Activated CD4-positive, alpha-beta T cell treated with anti-CD3 and anti-CD28 coated beads, Interleukin-2, amount 50 U/mL, for 48 hours (primary cell): Measurements from ENCODE around the gene C1orf198.

ENCODE experiments used
- DNase-seq, 2 experiments: peaks; one replicate each; pipeline ENCODE4 v3.0.0-alpha.2; 2020

The C1orf198 gene

DNA sequence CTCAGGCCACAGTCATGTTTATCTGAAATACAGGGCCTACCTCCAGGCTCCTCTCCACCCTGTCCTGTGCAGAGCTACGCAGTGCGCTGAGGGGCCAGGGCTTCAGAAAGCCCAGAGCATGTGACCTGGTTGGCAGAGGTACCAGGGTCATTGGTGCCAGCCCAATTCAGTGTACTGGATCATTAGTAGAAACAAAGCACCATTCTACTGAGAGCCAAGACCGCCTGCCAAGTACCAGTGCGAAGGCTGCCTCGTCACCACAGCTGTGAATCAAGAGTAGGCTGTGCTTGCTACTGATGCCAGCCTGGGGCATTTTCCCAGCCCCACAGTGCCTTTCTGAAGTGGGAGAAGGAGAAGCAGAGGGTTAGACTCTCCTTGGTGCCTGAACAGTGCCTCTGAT is 61.3 kb downstream of the C1orf198 start:
- DNase-seq, result no peak

DNA sequence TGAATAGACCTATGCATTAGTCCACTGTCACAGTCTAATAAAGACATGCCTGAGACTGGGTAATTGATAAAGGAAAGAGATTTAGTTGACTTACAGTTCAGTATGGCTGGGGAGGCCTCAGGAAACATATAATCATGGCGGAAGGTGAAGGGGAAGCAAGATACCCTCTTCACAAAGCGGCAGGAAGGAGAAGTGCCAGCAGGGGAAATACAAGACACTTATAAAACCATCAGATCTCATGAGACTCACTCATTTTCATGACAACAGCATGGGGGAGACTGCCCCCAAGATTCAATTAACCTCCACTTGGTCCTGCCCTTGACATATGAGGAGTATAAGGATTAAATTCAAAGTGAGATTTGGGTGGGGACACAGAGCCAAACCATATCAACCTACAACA is 61.8 kb downstream of the C1orf198 start:
- no peak for DNase-seq

DNA sequence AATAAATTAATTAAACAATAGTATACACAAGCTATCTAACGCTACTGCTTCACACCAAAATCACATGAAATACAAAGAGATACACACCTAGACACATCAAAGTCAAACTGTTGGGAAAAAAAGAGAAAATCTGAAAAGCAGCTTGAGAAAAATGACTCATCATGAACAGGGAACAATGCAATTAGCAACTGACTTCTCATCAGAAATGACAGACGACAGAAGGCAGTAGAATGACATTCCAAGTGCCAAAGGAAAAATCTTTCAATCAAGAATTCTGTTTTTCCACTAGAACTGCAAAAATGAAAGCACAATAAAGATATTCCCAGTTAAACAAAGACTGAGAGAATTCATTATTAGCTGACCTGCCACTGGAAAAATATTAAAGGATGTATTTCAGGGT is 63.9 kb downstream of the C1orf198 start:
- no peak for DNase-seq

DNA sequence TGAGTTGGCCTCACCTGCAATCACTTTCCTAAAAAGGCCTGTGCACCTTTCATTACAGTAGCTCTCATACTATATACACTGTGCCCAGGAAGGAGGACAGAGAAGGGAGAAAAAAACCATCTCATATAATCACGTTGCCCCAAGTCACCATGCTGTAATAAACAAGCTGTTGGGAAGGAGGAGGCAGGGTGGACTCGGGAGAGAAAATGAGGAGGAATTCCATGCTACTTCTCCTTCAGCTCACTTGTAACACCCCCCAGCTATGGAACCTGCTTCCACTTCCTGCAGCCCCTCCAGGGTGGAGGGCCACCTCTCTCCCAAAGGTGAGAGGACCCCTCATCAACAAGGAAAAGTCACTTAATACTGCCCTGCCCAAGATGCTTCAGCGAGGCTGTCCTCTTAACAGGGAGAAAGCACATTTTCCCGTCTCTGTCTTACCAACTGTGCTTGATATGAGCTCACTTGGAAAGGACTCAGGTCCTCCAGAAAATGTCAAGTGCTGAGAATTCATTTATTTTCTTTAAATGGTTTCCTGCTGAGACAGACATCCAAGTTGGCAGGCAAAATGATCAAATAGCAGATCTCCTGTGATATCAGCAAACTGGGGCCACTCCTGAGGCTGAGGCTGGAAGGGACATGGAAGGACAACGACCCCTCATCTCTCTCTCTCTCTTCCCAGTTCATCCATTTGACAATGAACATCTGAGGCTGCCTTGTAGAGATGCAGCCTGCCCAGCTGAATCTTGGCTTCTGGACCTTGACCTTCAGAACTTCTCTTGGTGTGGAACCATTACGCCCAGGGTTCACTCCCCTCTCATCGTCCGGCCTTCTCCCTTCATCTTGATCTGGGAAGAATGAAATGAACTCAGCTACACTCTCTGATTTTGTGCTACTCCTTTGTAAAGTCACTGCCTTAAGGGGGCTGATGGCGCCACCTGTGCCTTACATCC is 67.2 kb downstream of the C1orf198 start:
- DNase-seq, result no peak

DNA sequence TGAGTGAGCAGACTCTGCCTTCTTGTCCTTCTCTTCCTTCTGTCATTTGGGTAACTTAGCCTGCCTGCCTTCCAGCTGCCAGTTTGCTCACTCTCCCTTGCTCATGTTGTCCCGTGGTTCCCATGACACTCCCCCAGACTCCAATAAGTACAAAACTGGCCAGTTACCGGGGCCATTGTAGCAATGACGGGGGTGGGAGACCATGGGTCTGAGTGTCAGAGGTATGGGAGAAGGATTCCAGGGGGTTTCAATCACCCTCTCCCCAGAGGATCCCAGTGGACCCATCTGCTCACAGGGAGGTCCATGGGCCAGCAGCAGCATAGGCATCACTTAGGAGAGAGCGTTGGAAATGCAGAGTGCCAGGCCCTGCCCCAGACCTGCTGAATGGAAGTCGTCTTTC is 69.8 kb downstream of the C1orf198 start:
- DNase-seq, result no peak

DNA sequence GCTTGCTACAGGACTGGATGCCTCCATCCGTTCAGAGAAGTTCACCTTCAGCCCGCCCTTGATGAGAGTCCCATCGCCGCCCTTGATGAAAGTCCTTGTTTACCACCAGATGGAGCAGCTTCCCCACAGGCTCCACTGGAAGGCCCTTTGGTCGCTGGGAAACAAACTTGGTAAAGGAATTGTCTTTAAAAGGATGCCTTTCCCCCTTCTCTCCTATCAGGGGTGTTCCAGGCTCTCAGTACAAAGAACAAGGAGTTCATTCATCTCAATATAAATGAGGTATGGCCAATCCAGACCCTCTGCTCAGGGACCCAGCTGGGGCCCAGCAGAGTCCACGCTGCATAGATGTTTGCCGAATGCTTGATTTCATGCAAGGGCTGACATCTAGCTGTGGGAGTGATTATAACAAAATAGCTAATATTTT is 70.4 kb downstream of the C1orf198 start:
- DNase-seq, result peak; percentile 1 to 5

DNA sequence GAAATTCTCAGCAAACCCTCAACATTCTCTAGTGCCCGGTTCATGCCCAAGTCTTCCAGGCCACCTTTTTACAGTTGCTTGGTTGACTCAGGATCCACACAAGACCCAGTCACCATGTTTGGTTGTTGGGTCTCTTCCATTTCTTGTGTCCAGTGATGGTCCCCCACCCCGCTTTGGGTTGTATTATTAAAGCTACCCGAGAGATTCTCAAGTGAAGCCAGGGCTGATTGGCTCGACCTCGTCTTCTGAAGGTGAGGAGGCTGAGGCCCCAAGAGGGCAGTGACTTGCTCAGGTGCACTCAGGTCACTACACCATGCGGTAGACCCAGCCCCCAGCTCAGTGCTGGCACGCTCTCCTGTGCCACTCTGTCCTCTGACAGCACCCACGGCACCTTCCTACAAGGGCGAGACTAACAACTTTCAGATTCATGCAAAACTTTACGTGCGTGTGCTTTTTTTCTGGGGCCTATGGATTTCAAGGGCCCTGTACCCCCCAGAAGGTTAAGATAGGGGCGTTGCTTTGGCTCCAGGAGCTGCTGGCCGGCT is 70.9 kb downstream of the C1orf198 start:
- DNase-seq, result no peak

DNA sequence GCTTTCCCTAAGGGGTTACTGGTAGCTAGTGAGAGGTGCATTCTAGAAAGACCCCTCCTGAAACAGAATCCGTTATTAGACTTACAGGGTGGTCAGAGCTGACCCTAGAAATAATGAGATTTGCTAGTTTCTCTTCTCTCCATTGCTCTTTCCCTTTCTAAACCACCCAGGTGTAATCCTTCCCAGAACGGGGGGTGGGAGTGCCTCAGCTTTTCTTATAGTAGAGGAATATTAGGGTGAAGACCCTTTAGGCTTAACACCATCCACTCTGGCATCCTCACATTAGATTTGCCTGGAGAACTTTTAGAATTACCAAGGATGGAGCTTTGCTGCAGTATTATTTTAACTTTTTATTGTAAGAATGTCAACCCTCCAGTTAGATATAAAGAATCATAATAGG is 71.7 kb downstream of the C1orf198 start:
- no peak for DNase-seq

DNA sequence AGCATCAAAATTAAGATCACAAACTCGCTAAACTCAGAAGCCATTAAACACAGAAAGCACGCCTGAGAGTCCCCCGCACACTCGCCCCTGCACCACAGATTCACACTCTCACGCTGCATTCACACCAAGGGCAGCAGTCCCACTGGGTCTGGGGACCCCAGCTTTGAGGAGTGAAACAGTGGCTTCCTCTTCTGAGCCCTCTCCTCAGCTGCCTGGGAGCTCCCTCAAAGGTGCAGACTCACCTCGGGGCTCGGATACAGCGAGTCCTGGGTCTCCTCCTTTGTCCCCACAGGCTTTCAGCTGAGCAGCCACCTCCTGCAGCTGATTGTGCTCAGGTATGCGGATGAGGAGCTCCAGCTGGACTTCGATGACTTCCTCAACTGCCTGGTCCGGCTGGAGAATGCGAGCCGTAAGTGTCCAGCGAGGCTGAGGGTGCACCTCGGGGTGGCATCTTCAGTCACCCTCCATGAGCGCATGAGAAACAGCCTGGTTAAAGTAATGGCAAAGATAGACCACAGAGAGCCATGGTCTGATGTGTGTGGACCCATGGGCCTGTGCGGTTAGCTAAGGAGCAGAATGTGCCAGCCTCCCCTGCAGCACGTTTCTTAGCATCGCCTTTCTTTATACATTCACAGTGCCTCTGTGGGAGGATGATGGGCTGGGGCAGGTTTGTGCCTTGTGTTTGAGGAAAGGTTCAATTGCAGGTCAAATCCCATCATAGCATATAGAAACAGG is 73.3 kb downstream of the C1orf198 start:
- DNase-seq, result no peak

DNA sequence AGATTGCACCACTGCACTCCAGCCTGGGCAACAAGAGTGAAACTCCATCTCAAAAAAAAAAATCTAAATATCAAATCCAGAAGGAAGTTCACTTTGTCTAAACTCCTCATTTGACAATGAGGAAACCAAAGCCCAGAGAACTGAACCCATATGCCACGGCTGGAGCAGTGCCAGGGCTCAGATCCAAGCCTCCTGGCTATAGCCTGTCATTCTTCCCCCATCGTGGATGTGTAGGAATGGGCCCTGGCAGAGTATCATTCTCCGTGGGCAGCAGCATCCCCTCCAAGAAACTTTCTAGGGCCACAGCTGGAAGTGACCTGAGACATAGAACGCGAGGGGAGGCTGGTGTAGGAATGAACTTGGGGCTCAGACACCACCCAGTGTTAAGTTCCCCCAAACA is 73.9 kb downstream of the C1orf198 start:
- no peak for DNase-seq

DNA sequence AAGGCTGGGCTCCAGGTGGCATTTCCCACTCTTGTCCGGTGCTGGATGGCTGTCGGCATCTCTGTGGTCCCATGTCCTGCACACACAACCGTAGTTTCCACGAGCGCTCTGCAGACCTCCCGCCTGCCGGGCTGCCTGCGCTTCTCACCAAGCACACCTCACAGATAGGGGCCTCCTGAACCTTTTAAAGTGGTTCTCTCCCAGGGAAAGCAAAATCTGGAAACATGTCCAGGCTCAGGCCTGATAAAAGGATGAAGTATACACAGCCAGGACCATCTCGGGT is 74.9 kb downstream of the C1orf198 start:
- no peak for DNase-seq

DNA sequence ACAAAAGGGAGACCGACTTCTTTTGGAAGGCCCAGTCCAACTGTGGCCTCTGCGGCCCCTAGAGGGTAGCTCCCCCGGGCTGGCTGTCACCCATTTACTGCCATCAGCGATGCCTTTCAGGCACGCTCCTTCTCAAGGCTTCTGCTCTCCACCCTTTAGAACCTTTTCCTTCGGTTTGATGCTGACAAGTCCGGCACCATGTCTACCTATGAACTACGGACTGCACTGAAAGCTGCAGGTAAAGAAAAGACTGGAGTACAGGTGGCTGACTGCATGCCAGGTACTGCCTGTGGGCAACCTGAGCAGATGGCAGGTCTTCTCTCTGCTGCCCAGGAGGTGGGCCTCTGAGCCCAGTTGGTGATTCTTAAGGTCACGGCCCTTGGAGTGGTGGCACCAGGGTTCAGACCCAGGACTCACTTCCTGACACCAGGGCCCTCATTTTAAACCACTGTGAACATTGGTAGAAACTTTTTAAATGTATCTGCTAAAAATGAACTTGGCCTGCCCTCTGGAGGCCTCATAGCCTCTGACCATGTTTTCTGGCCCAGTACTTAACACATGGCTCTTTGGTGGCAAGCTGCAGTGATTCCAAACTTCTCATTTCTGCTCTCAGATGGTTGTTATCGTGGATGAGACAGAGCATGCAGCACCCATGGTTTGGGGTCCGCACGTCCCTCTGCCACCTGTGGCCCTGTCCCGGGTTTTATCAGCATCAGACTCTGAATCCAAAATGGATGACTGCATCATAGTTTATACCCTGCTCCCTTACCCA is 75.4 kb downstream of the C1orf198 start:
- DNase-seq, result no peak

DNA sequence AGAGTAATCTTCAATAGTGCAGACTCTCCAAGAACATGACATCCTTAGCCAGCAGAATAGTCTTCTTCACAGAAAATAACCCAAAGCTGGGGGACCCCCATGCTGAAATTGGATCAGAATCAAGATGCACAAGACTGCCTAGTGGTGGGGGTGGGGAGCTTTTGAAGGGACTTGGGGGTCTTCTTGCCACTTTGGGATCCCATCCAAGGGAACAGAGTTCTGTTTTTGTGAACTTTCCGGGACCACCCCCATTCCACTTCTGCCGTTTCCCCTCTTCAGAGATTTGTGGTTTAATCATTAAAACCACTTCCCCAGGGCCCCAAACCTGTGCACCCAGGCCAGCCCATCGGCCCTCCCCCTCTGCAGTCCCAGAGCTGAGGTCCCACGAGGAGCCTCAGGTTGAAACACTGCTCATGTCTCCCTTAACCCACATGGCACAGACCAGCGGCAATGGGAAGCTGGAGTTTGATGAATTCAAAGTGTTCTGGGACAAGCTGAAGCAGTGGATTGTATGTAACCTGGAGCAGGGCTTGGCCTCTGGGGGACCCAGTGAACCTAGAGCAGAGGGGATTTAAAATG is 76.2 kb downstream of the C1orf198 start:
- DNase-seq, result no peak

DNA sequence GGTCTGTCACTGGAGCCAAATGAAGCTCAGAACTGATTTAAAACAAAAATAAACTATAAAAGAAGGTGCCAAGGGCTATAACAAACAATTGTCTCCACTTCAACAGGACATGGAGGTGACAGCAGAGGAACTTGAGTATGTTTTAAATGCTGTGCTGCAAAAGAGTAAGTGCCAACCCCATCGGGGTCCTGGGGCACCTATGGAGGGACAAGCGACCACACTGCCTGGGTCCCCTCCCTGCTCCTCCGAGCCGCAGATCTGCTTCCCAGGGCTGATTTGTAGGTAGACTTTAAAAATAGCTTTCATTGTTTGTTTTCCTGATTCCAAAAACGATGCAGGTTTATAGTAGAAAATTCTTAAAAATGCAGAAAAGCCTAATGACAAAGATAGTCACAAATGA is 78.3 kb downstream of the C1orf198 start:
- DNase-seq, result no peak

DNA sequence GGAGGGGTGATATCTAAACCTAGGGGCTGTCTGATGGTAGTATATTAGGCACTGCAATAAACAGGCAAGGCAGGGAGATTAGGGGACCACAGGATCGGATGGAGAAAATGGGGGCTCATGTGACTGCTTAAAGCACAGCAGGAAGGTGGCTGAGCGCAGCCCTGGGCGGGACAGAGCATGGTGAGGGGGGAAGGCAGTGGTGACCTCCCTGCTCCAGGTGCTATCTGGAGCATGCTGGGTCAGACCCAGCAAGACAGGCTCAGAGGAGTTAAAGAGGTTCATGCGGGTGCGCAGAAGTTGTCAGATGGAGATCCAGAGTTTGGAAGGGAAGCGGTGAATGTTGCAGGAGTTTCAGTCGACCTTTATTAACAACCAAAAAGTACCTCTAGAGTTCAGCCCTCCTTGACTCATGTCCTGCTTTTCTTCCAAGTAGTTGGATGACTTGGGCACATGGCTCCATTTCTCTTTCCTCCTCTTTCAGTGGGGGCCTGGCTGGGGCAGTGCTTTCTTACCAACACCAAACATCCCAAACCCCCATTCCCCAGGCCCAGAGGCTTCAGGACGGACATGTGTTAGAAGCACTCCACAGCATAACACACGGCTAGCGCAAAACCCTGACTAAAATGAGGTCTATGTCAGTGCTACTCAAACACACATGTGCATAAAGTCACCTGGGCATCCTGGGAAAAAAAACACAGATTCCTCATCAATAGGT is 79.6 kb downstream of the C1orf198 start:
- no peak for DNase-seq

DNA sequence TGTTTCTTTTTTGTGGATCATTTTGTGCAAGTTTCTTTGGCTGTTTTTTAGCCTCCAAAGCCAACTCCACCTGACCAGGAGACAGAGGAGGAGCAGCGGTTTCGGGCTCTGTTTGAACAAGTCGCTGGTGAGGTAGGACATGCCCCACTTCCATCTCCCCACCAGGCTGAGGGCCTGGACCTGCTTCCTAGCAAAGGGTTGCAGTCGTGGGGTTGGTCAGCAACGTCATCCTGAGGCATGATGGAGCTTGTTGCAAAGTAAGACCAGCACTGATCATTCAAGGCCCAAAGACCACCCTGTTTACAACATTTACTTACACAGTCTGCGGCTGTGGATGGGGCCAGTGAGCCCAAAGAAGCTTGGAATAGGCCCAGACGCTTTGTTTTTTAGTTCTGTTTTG is 80.8 kb downstream of the C1orf198 start:
- DNase-seq, result no peak
